OCI-LY7 (cell line): Measurements from ENCODE around the gene DOCK4.

ENCODE experiments used
- EZH2phosphoT487 ChIP-seq: fragments of 200-600 bp; sonication (generic); IDR thresholded peaks from 2 replicates; pipeline ENCODE4 v1.6.1; 2018; ENCODE audit warnings: low read depth, borderline replicate concordance, mild to moderate bottlenecking, mixed run types, antibody characterized with exemption, low read length, moderate library complexity, mixed read lengths
- TF ChIP-seq, protein P1 (sequence below): fragments of 200-600 bp; sonication (generic); conservative IDR thresholded peaks from 2 replicates; pipeline ENCODE4 v1.5.1; 2014; ENCODE audit warnings: mild to moderate bottlenecking, antibody characterized with exemption, low read length, moderate library complexity, mixed read lengths

DNA sequence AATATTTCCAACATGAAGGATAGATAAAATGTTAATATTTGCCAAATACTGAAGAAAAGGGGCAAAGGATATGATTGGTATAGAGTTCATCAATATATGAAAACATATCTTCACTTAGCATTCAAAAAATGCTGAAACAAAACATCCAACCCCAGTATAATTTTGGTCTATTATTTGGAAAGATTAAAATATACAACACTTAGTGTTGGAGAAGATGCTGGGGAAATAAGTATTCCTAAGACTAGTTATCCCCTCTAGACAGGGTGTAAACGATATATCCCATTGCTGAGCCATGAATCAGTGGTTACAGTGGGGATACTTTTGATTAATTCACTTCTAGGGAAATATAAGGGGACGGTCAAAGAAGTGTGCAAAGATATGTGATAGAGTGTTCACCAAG, 456.6 kb downstream of the DOCK4 start:
- TF ChIP-seq, protein P1, sequence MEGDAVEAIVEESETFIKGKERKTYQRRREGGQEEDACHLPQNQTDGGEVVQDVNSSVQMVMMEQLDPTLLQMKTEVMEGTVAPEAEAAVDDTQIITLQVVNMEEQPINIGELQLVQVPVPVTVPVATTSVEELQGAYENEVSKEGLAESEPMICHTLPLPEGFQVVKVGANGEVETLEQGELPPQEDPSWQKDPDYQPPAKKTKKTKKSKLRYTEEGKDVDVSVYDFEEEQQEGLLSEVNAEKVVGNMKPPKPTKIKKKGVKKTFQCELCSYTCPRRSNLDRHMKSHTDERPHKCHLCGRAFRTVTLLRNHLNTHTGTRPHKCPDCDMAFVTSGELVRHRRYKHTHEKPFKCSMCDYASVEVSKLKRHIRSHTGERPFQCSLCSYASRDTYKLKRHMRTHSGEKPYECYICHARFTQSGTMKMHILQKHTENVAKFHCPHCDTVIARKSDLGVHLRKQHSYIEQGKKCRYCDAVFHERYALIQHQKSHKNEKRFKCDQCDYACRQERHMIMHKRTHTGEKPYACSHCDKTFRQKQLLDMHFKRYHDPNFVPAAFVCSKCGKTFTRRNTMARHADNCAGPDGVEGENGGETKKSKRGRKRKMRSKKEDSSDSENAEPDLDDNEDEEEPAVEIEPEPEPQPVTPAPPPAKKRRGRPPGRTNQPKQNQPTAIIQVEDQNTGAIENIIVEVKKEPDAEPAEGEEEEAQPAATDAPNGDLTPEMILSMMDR: no peak
- no peak for TF ChIP-seq EZH2phosphoT487
